NCI-H1694 (cell line): Measurements from ENCODE around the gene TRMT1.
A peak's percentile ranks its signal among the peaks of the same experiment; 100 is the strongest.

Experiments
- DNase-seq: peaks from one replicate; lab custom pipeline; 2025; lab: John Stamatoyannopoulos, UW

The TRMT1 gene

GRCh38 chr19:13070425-13071140 lies 46.0 kb downstream of the TRMT1 start:
- DNase-seq, result no peak

- no peak for DNase-seq
Measured at GRCh38 chr19:13069415-13070359, 46.9 kb downstream of the TRMT1 start.

GRCh38 chr19:13068085-13068846 lies 48.3 kb downstream of the TRMT1 start:
- DNase-seq, result no peak

- no peak for DNase-seq
Measured at GRCh38 chr19:13066933-13067807, 49.4 kb downstream of the TRMT1 start.

GRCh38 chr19:13066226-13066625 lies 50.3 kb downstream of the TRMT1 start:
- no peak for DNase-seq

- DNase-seq, result no peak
Measured at GRCh38 chr19:13064092-13064489, 52.4 kb downstream of the TRMT1 start.

GRCh38 chr19:13063461-13064091 lies 53.0 kb downstream of the TRMT1 start:
- DNase-seq, result no peak

- no peak for DNase-seq
Measured at GRCh38 chr19:13062317-13062716, 54.2 kb downstream of the TRMT1 start.

GRCh38 chr19:13060964-13061927 lies 55.3 kb downstream of the TRMT1 start:
- peak; percentile 43 for DNase-seq

GRCh38 chr19:13060233-13060963 lies 56.1 kb downstream of the TRMT1 start:
- DNase-seq, result no peak

GRCh38 chr19:13058951-13059660 lies 57.4 kb downstream of the TRMT1 start:
- DNase-seq, result no peak

- no peak for DNase-seq
Measured at GRCh38 chr19:13057744-13058143, 58.8 kb downstream of the TRMT1 start.

- DNase-seq, result no peak
Measured at GRCh38 chr19:13057147-13057572, 59.4 kb downstream of the TRMT1 start.

- DNase-seq, result no peak
Measured at GRCh38 chr19:13056052-13056660, 60.4 kb downstream of the TRMT1 start.

GRCh38 chr19:13055213-13056051 lies 61.1 kb downstream of the TRMT1 start:
- no peak for DNase-seq
